ENCODE data around the gene USP5.

DNA sequence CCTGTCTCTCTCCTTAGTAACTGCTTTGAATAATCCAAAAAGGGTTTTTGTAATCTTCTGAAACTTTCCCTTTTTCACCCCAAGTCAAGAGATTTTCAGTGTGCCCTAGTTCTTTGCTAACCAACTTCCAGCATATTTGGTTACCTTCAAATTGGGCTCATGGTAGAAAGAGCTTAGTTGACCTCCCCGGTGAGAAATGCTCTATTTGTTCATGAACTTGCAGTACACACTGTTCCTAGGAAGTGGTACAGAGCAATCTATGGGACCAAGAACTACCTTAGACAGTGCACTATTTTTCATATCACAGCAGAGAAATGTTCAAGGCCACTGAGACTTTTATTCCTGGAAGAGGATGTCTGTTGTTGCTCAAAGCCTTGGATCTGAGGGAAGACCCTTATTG, 1.7 kb downstream of the USP5 start:
- TF ChIP-seq, protein P1, sequence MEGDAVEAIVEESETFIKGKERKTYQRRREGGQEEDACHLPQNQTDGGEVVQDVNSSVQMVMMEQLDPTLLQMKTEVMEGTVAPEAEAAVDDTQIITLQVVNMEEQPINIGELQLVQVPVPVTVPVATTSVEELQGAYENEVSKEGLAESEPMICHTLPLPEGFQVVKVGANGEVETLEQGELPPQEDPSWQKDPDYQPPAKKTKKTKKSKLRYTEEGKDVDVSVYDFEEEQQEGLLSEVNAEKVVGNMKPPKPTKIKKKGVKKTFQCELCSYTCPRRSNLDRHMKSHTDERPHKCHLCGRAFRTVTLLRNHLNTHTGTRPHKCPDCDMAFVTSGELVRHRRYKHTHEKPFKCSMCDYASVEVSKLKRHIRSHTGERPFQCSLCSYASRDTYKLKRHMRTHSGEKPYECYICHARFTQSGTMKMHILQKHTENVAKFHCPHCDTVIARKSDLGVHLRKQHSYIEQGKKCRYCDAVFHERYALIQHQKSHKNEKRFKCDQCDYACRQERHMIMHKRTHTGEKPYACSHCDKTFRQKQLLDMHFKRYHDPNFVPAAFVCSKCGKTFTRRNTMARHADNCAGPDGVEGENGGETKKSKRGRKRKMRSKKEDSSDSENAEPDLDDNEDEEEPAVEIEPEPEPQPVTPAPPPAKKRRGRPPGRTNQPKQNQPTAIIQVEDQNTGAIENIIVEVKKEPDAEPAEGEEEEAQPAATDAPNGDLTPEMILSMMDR (IDR thresholded peaks at IDR 0.05) = no peak
- no peak for TF ChIP-seq POLR2A (IDR thresholded peaks at IDR 0.05)

All from esophagus squamous epithelium (tissue), 4 donors.